NCI-H748 treated with DMSO at 0.1 percent for 48 hours (cell line): ENCODE results near the gene MUC2.

ENCODE experiments used
- DNase-seq: peaks from one replicate; lab custom pipeline; 2025; lab: John Stamatoyannopoulos, UW

MUC2 gene

DNA sequence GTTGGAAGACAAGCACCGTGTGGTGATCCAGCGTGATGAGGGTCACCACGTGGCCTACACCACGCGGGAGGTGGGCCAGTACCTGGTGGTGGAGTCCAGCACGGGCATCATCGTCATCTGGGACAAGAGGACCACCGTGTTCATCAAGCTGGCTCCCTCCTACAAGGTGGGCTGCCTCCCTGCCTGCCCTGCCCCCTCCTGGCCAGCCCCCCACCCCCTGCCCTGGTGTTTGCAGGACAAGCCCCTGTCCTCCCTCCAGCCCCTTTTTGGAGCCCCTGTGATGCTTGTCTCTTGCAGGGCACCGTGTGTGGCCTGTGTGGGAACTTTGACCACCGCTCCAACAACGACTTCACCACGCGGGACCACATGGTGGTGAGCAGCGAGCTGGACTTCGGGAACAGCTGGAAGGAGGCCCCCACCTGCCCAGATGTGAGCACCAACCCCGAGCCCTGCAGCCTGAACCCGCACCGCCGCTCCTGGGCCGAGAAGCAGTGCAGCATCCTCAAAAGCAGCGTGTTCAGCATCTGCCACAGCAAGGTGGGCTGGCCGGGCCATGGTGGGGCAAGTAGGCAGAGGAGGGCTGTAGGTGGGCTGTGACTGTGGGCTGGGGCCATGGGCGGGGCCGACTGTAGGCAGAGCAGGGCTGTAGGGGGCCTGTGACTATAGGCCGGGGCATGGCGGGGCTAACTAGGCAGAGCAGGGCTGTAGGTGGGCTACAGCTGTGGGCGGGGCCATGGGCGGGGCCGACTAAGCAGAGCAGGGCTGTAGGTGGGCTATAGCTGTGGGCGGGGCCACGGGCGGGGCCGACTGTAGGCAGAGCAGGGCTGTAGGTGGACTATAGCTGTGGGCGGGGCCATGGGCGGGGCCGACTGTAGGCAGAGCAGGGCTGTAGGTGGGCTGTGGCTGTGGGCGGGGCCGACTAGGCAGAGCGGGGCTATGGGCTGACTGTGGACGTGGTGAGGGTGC lies 13.6 kb downstream of the MUC2 start:
- DNase-seq, result no peak

DNA sequence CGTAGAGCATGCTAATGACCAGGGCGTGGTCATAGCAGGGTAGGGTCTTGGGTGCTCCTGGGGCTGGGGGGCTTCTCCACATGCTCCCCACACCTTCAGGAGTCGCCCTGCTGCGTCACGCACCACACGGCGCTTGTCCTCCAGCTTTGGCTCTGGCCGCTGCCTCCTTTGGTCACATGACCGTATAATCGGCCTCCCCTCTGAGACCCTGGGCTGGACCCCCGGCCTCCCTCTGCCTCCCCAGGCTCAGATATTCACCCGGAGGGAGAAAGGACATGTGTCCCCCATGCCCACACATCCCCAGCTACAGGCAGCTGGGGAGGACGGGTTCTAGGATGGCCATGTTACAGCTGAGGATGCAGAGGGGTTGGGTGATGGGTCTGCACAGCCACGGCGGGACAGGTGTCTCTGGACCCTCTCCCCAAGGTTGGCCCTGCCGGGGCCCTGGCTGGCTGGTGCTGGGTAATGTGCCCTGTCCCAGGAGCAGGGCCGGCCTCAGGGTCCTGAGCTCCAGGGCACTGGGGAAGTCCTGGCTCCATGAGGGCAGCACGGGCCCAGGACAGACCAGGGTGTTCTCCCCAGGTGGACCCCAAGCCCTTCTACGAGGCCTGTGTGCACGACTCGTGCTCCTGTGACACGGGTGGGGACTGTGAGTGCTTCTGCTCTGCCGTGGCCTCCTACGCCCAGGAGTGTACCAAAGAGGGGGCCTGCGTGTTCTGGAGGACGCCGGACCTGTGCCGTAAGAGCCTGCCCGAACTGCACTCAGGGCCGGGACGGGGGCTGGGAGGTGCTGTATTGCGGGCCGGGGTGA lies 14.5 kb downstream of the MUC2 start:
- DNase-seq, result no peak

DNA sequence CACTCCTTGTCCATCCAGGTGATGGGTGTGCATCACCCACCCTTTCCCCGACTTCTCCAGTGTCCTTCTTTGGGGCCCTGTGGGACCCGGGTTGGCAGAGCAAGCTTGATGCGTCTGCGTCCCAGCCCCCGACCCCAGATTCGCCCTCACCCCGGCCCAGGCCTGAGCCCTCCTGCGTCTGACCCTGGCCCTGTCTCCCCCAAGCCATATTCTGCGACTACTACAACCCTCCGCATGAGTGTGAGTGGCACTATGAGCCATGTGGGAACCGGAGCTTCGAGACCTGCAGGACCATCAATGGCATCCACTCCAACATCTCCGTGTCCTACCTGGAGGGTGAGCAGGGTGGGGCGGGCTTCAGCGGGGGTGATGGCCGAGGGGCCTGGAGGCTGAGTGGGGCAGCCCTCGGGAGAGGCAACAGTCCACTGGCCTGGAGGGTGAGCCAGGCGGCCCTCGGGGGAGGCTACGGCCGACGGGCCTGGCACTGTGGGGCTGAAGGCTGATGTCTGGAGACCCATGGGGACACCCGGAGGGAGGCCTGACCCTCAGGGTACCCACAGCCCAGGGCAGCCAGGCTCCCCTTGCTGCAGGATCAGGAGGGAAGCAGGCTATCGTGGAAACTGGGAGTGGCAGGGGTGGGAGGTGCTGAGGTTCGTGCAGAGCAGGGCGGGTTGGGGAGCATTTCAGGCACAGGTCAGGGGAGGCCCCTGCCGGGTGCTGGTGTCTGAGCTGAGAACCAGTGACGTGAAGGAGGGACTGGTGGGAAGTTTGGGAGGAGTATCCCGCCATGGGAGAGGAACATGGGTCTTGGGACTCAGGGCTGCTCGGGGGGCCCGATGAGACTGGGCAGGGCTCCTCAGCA lies 15.3 kb downstream of the MUC2 start:
- no peak for DNase-seq

DNA sequence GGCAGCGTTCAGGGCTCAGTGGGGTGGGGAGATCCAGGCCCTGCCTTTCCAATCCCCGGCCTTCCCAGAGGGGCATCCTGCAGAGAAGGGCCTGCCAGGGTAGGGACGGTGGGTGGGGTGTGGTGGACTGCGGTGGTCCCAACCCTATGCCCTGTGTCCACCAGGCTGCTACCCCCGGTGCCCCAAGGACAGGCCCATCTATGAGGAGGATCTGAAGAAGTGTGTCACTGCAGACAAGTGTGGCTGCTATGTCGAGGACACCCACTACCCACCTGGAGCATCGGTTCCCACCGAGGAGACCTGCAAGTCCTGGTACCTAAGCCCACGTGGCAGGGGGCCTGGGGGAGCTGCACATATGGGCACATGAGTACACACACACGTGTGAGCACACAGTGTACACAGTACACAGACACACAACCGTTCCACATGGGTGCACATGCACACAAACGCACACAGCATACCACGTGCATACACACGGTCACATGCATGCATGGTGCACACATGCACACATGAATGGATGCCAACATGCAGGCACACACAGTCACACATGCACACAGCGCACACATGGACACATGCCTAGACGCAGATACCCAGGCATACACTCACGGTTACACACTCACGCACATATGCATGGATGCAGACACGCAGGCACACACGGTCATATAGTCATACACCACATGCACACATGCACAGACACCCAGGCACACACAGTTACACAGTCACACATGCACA lies 16.1 kb downstream of the MUC2 start:
- DNase-seq, result no peak

DNA sequence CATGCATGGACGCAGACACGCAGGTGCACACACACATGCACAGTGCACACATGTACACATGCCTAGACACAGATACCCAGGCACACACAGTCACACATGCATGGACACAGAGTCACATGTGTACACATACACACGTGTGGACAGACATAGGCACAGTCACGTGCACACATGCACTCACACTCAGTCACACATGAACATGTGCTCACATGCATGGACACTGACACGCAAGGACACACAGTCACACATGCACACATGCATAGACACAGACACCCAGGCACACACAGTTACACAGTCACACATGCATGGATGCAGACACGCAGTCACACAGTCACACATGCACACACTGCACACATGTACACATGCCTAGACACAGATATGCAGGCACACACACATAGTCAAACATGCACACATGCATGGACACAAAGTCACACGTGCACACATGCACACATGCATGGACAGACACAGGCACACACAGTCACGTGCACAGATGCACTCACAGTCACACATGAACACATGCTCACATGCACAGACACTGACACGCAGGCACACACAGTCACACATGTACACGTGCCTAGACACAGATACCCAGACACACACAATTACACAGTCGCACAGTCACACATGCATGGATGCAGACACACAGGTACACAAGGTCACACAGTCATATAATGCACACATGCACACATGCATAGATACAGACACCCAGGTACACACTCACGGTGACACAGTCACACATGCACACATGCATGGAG lies 16.8 kb downstream of the MUC2 start:
- no peak for DNase-seq

DNA sequence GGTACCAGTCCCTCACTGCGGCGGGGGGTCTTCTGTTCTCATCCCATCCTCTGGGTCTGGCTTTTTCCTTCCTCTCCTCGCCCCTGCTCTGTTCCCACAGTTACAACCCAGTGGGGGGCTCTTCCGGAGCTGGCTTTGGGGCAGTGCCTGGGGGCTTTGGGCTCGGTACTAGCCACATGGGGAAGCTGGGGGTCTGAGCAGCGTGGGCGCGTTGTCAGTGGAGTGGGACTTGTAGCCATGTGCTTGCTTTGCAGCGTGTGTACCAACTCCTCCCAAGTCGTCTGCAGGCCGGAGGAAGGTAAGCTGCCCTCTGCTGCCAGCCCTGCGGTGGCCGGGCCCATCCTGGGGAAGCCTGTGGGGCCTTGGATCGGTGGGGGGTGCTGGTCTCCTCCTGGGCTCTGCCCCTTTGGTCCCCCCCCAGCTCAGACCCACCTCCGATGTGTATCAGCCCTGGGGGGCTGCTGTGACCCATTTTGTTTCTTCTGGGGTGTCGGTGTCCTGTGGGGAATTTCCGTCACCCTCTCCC lies 17.5 kb downstream of the MUC2 start:
- DNase-seq, result no peak

DNA sequence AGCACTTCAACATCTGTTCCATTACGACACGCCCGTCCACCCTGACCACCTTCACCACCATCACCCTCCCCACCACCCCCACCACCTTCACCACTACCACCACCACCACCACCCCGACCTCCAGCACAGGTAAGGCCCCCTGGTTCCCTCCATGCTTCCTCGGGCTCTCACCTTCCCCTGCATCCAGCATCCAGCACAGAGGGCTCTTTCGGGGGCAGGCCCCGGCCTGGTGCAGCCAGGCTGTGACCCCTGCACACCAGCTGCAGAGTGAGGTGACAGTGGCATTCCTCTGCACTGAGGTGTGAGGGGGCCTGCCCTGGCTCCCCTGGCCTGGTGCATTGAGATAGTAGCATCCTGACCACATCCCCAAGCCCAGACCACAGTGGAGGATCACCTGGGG lies 18.2 kb downstream of the MUC2 start:
- no peak for DNase-seq

DNA sequence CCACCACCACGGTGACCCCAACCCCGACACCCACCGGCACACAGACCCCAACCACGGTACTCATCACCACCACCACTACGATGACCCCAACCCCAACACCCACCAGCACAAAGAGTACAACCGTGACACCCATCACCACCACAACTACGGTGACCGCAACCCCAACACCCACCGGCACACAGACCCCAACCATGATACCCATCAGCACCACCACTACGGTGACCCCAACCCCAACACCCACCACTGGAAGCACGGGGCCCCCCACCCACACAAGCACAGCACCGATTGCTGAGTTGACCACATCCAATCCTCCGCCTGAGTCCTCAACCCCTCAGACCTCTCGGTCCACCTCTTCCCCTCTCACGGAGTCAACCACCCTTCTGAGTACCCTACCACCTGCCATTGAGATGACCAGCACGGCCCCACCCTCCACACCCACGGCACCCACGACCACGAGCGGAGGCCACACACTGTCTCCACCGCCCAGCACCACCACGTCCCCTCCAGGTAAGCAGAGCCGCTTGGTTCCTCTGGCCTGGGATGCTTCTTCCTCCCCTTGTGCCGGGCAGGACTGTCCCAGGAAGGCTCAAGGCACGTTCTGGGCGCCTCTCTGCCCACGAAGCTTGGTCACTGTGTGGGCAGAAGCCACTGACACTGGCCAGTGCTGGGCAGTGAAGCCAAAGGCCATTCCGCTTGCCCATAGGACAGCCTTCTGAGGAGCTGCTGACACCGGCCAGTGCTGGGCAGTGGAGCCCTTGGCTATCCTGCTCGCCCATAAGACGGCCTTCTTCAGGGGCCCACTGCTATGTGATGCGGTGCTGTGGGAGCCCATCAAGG lies 25.1 kb downstream of the MUC2 start:
- no peak for DNase-seq

DNA sequence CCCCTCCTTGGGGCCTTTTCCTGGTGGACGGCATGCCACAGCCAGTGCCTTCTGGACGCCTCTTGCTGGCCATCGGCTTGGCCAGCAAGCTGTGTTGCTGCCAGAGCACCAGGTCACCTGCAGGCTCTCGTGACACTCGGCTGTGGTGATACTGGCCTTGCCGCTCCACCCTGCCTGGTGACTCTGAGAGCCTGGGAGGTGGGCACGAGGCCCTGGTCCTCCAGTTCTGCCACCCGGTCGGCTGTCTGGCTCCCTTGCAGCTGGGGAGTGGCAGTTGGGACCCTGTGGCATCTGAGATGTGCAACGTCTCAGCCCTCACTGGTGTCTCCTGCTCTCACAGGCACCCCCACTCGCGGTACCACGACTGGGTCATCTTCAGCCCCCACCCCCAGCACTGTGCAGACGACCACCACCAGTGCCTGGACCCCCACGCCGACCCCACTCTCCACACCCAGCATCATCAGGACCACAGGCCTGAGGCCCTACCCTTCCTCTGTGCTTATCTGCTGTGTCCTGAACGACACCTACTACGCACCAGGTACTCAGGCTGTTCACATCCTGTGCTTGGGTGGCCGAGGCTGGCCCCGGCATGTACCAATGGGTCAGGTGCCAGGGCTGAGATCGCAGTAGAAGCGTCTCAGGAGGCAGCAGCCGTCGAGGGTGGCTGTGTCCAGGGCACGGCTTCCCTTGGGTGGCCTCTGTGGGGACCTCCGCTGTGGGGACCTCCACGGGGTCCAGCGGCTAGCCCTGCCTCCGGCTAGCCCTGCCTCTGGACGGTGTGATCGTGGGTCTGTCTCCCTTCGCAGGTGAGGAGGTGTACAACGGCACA lies 26.0 kb downstream of the MUC2 start:
- no peak for DNase-seq

DNA sequence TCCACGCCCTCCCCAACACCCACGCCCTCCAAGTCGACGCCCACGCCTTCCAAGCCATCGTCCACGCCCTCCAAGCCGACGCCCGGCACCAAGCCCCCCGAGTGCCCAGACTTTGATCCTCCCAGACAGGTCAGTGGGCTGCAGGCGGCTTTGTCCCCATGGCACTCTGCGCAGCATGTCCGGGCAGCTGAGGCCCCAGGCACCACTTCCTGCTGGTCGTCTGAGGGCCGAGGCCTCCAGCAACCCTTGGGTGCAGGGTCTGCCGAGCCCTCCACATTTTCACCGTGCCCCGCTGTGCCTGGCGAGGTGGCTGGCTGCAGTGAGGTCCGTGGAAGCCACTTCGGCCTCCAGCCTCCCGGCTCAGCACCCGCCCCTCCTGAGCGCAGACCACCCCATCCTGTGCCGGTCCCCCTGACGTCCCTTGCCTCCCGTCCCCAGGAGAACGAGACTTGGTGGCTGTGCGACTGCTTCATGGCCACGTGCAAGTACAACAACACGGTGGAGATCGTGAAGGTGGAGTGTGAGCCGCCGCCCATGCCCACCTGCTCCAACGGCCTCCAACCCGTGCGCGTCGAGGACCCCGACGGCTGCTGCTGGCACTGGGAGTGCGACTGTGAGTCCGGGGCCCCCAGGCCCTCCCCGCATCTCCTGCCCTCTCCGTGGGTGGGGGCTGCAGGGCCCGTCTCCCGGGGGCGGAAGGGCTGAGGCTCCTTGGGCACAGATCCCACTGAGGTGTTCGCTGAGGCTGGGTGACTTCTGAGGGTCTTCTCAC lies 26.8 kb downstream of the MUC2 start:
- DNase-seq, result no peak

DNA sequence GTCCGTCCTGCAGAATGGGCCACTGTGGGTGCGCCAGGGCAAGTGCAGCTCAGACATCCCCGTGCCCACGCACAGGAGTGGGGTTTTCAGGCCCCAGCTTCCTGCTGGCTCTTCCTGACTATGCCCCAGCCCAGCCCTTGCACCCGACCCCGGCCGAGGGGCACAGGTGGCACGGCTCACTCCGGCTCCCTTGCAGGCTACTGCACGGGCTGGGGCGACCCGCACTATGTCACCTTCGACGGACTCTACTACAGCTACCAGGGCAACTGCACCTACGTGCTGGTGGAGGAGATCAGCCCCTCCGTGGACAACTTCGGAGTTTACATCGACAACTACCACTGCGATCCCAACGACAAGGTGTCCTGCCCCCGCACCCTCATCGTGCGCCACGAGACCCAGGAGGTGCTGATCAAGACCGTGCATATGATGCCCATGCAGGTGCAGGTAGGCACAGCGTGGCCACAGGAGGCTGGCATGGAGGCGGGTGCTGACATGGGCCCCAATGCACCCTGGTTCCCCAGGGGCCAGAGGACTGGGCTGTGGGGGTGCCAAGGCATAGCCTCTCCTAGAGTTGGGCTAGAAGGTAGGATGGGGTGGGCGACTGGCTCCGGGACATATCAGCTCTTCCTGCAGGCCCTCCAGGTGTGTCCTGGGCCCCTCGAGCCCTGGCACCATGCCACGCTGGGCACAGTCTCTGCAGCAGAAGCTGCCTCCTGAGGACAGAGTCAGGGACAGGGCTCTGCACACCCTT lies 27.7 kb downstream of the MUC2 start:
- DNase-seq, result no peak

DNA sequence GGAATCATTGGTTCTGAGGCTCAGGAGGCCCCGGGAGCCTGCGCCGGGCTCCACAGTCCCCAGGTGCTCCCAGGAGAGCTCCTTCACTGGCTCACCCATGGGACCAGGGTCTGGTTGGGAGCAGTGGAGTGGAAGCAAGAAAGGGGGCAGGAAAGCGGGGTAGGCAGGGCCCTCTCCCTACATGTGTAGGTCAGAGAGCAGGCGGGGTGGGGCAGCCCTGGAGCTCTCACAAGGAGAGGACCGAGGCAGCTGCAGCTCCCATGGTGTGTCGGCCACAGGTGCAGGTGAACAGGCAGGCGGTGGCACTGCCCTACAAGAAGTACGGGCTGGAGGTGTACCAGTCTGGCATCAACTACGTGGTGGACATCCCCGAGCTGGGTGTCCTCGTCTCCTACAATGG lies 28.3 kb downstream of the MUC2 start:
- no peak for DNase-seq

DNA sequence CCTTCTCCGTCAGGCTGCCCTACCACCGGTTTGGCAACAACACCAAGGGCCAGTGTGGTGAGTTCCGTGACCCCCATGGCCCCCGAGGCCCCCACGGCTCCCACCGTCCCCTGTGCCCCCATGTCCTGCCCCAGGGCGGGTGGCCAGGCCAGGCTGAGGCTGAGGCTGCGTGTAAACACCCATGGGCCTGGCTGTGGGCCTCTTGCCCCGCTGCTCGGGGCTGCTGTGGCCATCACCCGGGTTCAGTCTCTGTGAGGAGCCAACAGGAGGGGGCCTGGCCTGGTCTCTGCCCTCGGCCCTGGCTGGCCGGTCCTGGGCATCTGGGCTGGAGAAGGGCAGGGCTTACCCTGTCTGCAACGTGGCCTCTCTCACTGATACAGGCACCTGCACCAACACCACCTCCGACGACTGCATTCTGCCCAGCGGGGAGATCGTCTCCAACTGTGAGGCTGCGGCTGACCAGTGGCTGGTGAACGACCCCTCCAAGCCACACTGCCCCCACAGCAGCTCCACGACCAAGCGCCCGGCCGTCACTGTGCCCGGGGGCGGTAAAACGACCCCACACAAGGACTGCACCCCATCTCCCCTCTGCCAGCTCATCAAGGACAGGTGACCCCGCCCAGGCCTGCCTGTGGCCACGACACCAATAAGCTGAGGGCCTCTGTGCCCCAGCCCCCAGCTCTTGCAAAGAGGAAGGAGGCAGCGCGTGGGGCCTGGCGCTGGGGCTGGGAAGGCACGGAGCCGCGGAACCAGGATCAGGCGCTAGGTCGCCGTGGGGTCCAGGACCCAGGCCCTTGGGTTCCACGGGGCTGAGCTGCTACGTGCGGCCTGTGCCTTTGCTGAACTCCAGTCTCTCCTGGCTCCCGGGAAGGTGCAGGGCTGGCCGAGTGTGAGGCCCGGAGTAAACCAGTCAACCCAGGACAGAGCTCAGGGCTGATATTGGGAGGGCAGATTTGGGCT lies 29.0 kb downstream of the MUC2 start:
- DNase-seq, result no peak

DNA sequence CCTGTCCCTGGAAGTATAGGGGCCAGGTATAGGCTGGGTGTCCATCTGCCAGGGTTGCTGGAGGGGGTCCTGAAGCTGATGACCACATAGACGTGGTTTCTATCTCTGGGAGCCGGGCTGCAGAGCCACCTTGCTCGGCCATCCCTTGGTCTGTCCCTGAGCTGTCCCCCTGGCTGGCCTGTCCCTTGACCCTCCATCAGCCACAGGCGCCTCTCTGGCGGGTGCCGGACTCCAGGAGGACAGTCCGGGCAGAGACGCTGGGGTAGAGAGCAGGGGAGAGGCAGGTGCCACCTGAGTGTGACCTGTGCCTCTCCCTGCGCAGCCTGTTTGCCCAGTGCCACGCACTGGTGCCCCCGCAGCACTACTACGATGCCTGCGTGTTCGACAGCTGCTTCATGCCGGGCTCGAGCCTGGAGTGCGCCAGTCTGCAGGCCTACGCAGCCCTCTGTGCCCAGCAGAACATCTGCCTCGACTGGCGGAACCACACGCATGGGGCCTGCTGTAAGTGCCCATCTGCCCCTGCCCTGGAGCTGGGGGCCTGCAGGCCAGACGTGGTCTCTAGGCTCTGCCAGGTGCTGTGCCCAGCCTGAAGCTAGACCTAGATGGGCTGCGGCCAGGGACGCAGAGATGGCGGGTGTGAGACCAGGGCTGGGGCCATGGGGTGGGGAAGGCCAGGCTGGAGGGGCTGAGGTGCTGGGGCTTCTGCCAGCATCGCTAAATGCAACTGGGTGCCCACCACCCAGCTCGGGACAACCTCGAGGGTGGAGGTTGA lies 29.9 kb downstream of the MUC2 start:
- DNase-seq, result no peak

DNA sequence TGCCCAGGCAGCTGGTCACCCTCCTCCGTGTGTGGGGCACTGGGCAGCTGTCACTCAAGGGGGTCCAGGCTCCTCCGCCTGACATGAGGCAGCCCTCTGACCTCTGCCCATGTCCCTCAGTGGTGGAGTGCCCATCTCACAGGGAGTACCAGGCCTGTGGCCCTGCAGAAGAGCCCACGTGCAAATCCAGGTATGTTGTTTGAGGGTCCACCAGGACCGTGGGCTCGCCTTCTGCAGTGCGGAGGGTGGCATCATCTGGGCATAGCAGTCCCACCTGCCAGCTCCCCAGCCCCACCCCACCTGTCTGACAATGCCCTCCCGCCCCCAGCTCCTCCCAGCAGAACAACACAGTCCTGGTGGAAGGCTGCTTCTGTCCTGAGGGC lies 30.5 kb downstream of the MUC2 start:
- no peak for DNase-seq
